Activated naive CD4-positive, alpha-beta T cell treated with anti-CD3 and anti-CD28 coated beads, Interleukin-2, amount 10 ng/mL, durations not matched to agents 7 days and 5 days (primary cell): ENCODE measurements around the gene PYM1.

Experiments used
- CTCF ChIA-PET: fragments of 350-600 bp; sonication (Branson Sonifier 250); formaldehyde crosslinking; loops from one replicate; lab custom pipeline; 2021; ENCODE audit warnings: antibody characterized with exemption; lab: Charles Lee
- DNase-seq: peaks from one replicate; pipeline ENCODE4 v3.0.0-alpha.2; 2020
- H3K27ac Mint-ChIP-seq: one replicate; pipeline ENCODE4 v1.8.0; 2021; ENCODE audit warnings: mild to moderate bottlenecking, moderate library complexity, mixed read lengths
- H3K27me3 Mint-ChIP-seq: one replicate; pipeline ENCODE4 v1.8.0; 2021; ENCODE audit warnings: mild to moderate bottlenecking, mixed read lengths
- H3K36me3 Mint-ChIP-seq: one replicate; pipeline ENCODE4 v1.8.0; 2021; ENCODE audit warnings: mixed read lengths
- H3K4me1 Mint-ChIP-seq: one replicate; pipeline ENCODE4 v1.8.0; 2021; ENCODE audit warnings: mixed read lengths
- H3K4me3 Mint-ChIP-seq: one replicate; pipeline ENCODE4 v1.8.0; 2021; ENCODE audit warnings: mild to moderate bottlenecking, moderate library complexity, mixed read lengths
- H3K9me3 Mint-ChIP-seq: one replicate; pipeline ENCODE4 v1.8.0; 2021; ENCODE audit warnings: mixed read lengths

The PYM1 gene

GRCh38 chr12:55957106-55957859 is 29.6 kb upstream of the PYM1 start:
- Mint-ChIP-seq H3K4me3 (no peak overlapping the region), H3K4me1 (peaks cover 6% of the 10 kb centered on the region), H3K27ac (peak overlapping the region; percentile 31), H3K36me3 (peaks cover 35% of the 10 kb centered on the region), H3K9me3 (no peaks in the 10 kb centered on the region), H3K27me3 (peaks cover 3% of the 10 kb centered on the region)
- no peak for DNase-seq
- CTCF ChIA-PET, result no interaction called here

GRCh38 chr12:55955800-55956508 is 28.3 kb upstream of the PYM1 start:
- peak; percentile 72 for DNase-seq
- H3K9me3 Mint-ChIP-seq, result no peaks in the 10 kb centered on the region

GRCh38 chr12:55955344-55955743 is 27.6 kb upstream of the PYM1 start:
- H3K4me1 Mint-ChIP-seq, result peaks cover 15% of the 10 kb centered on the region
- peaks cover 50% of the 10 kb centered on the region for H3K36me3 Mint-ChIP-seq
- peaks cover 3% of the 10 kb centered on the region for H3K27me3 Mint-ChIP-seq
- CTCF ChIA-PET, result interaction anchor here (0.9 to 1.8 kb wide), 3 partner anchors 21 to 217 kb away, joined by 3 to 6 read pairs (median 4); no protein-coding TSS in a partner anchor
- no peak for DNase-seq
- H3K4me3 Mint-ChIP-seq, result no peak overlapping the region
- peak overlapping the region; percentile 67 for H3K27ac Mint-ChIP-seq
- no peaks in the 10 kb centered on the region for H3K9me3 Mint-ChIP-seq

More at GRCh38 chr12:55955800-55956508, 28.3 kb upstream of the PYM1 start:
- Mint-ChIP-seq H3K4me1 (peaks cover 15% of the 10 kb centered on the region), H3K27me3 (peaks cover 3% of the 10 kb centered on the region), H3K27ac (peak overlapping the region; percentile 67), H3K36me3 (peaks cover 48% of the 10 kb centered on the region), H3K4me3 (no peak overlapping the region)
- CTCF ChIA-PET, result interaction anchor here (0.9 to 1.8 kb wide), 3 partner anchors 21 to 218 kb away, joined by 3 to 6 read pairs (median 4); no protein-coding TSS in a partner anchor

- peaks cover 61% of the 10 kb centered on the region for H3K4me1 Mint-ChIP-seq
- H3K27ac Mint-ChIP-seq, result peak overlapping the region; percentile 54
- H3K4me3 Mint-ChIP-seq, result no peak overlapping the region
- no peaks in the 10 kb centered on the region for H3K27me3 Mint-ChIP-seq
- no peaks in the 10 kb centered on the region for H3K9me3 Mint-ChIP-seq
- DNase-seq, result no peak
- peaks cover 73% of the 10 kb centered on the region for H3K36me3 Mint-ChIP-seq
- CTCF ChIA-PET, result interaction anchor here (1.0 kb wide), 2 partner anchors 12 to 115 kb away, joined by 3 read pairs; no protein-coding TSS in a partner anchor
Measured at GRCh38 chr12:55946553-55946952, 18.9 kb upstream of the PYM1 start.

GRCh38 chr12:55942577-55943136 is 15.0 kb upstream of the PYM1 start:
- Mint-ChIP-seq H3K27ac (peak overlapping the region; percentile 3), H3K9me3 (no peaks in the 10 kb centered on the region), H3K36me3 (peaks cover 93% of the 10 kb centered on the region), H3K4me1 (peaks cover 88% of the 10 kb centered on the region), H3K4me3 (no peak overlapping the region), H3K27me3 (no peaks in the 10 kb centered on the region)
- CTCF ChIA-PET, result interaction anchor here (0.6 to 4.9 kb wide), 4 partner anchors 9 to 204 kb away, joined by 3 to 36 read pairs (median 6); partner anchors contain the start of genes ORMDL2 and SARNP
- DNase-seq, result no peak

GRCh38 chr12:55942055-55942454 is 14.4 kb upstream of the PYM1 start:
- H3K9me3 Mint-ChIP-seq, result no peaks in the 10 kb centered on the region
- peaks cover 94% of the 10 kb centered on the region for H3K36me3 Mint-ChIP-seq
- no peaks in the 10 kb centered on the region for H3K27me3 Mint-ChIP-seq
- CTCF ChIA-PET, result interaction anchor here (1.5 to 4.9 kb wide), 3 partner anchors 10 to 203 kb away, joined by 5 to 36 read pairs (median 6); partner anchors contain the start of genes ORMDL2 and SARNP
- no peak for DNase-seq
- peaks cover 89% of the 10 kb centered on the region for H3K4me1 Mint-ChIP-seq
- peak overlapping the region; percentile 72 for H3K27ac Mint-ChIP-seq
- no peak overlapping the region for H3K4me3 Mint-ChIP-seq

- Mint-ChIP-seq H3K4me1 (peaks cover 92% of the 10 kb centered on the region), H3K27ac (peak overlapping the region; percentile 86), H3K36me3 (peaks cover 93% of the 10 kb centered on the region), H3K4me3 (peak overlapping the region; percentile 37), H3K27me3 (no peaks in the 10 kb centered on the region), H3K9me3 (no peaks in the 10 kb centered on the region)
- DNase-seq, result peak; percentile 91
- CTCF ChIA-PET, result interaction anchor here (0.6 to 6.9 kb wide), 31 partner anchors 9 to 282 kb away, joined by 3 to 66 read pairs (median 3); partner anchors contain the start of genes DGKA, DNAJC14, GDF11 and ORMDL2
Measured at GRCh38 chr12:55940065-55940732, 12.5 kb upstream of the PYM1 start.

- no peak for DNase-seq
- peaks cover 94% of the 10 kb centered on the region for H3K4me1 Mint-ChIP-seq
- peak overlapping the region; percentile 86 for H3K27ac Mint-ChIP-seq
- H3K4me3 Mint-ChIP-seq, result peak overlapping the region; percentile 16
- H3K27me3 Mint-ChIP-seq, result no peaks in the 10 kb centered on the region
- CTCF ChIA-PET, result interaction anchor here (0.9 to 6.9 kb wide), 13 partner anchors 8 to 200 kb away, joined by 3 to 66 read pairs (median 8); partner anchors contain the start of genes DGKA, DNAJC14, GDF11 and ORMDL2
- no peaks in the 10 kb centered on the region for H3K9me3 Mint-ChIP-seq
- H3K36me3 Mint-ChIP-seq, result peaks cover 92% of the 10 kb centered on the region
Measured at GRCh38 chr12:55938826-55939501, 11.3 kb upstream of the PYM1 start.

GRCh38 chr12:55937981-55938380 is 10.3 kb upstream of the PYM1 start:
- Mint-ChIP-seq H3K4me1 (peaks cover 94% of the 10 kb centered on the region), H3K27me3 (no peaks in the 10 kb centered on the region), H3K4me3 (no peak overlapping the region), H3K9me3 (no peaks in the 10 kb centered on the region), H3K27ac (peak overlapping the region; percentile 86), H3K36me3 (peaks cover 93% of the 10 kb centered on the region)
- no peak for DNase-seq
- CTCF ChIA-PET, result interaction anchor here (3.3 to 6.9 kb wide), 4 partner anchors 7 to 199 kb away, joined by 18 to 66 read pairs (median 34); partner anchors contain the start of genes DGKA, ORMDL2, PYM1 and SARNP

- peak; percentile 47 for DNase-seq
- Mint-ChIP-seq H3K9me3 (no peaks in the 10 kb centered on the region), H3K27me3 (no peaks in the 10 kb centered on the region), H3K27ac (peak overlapping the region; percentile 86), H3K4me1 (peaks cover 75% of the 10 kb centered on the region), H3K4me3 (peak overlapping the region; percentile 92), H3K36me3 (peaks cover 91% of the 10 kb centered on the region)
- CTCF ChIA-PET, result interaction anchor here (0.9 to 6.9 kb wide), 6 partner anchors 10 to 197 kb away, joined by 3 to 66 read pairs (median 10); partner anchors contain the start of genes DNAJC14, ORMDL2, PYM1 and SARNP
Measured at GRCh38 chr12:55935738-55936151, 8.1 kb upstream of the PYM1 start.

- Mint-ChIP-seq H3K4me3 (peak overlapping the region; percentile 92), H3K4me1 (peaks cover 71% of the 10 kb centered on the region), H3K9me3 (no peaks in the 10 kb centered on the region), H3K36me3 (peaks cover 81% of the 10 kb centered on the region), H3K27me3 (no peaks in the 10 kb centered on the region), H3K27ac (peak overlapping the region; percentile 86)
- CTCF ChIA-PET, result interaction anchor here (0.9 to 6.9 kb wide), 9 partner anchors 9 to 197 kb away, joined by 3 to 66 read pairs (median 4); partner anchors contain the start of genes DNAJC14, ORMDL2, PYM1 and SARNP
- no peak for DNase-seq
Measured at GRCh38 chr12:55934773-55935172, 7.1 kb upstream of the PYM1 start.

- Mint-ChIP-seq H3K27me3 (no peaks in the 10 kb centered on the region), H3K4me3 (peak overlapping the region; percentile 92), H3K36me3 (peaks cover 76% of the 10 kb centered on the region)
Measured at GRCh38 chr12:55933799-55934742, 6.4 kb upstream of the PYM1 start.

More at GRCh38 chr12:55933799-55934742, 6.4 kb upstream of the PYM1 start:
- CTCF ChIA-PET, result interaction anchor here (0.9 to 6.9 kb wide), 10 partner anchors 8 to 197 kb away, joined by 3 to 66 read pairs (median 4); partner anchors contain the start of genes DNAJC14, ORMDL2, PYM1 and SARNP
- Mint-ChIP-seq H3K27ac (peak overlapping the region; percentile 86), H3K4me1 (peaks cover 70% of the 10 kb centered on the region), H3K9me3 (no peaks in the 10 kb centered on the region)
- no peak for DNase-seq
